Cardiac muscle cell (in vitro differentiated cells and primary cell): ENCODE data around the gene SLC13A5. TPM values are rescaled to one million over a fixed set of nuclear protein-coding genes. Genes with fewer than 3 reads are reported as not detected.
"Not testable (repeated sequence)": the region's sequence is repeated elsewhere in the genome, so short reads cannot be mapped to it uniquely, and the experiment has no call there.

ENCODE experiments used
- DNase-seq, 2 donors: peaks; one replicate each; pipeline versions ENCODE4 v3.0.0 to v3.0.0-alpha.2; 2010 to 2017; ENCODE audit warnings: low read depth in 1 of 2, low spot score in 1 of 2
- H3K27ac ChIP-seq: fragments of 200-600 bp; sonication (generic); 2 replicates; pipeline ENCODE4 v1.5.1; 2016
- H3K27me3 ChIP-seq: fragments of 200-600 bp; sonication (generic); 2 replicates; pipeline ENCODE4 v1.6.0; 2016; ENCODE audit warnings: control low read depth
- H3K36me3 ChIP-seq: fragments of 200-600 bp; sonication (generic); 2 replicates; pipeline ENCODE4 v1.5.1; 2016; ENCODE audit warnings: control low read depth
- H3K4me1 ChIP-seq: fragments of 200-600 bp; sonication (generic); 2 replicates; pipeline ENCODE4 v1.8.1; 2017; ENCODE audit warnings: low read depth, mild to moderate bottlenecking, mixed run types
- H3K4me3 ChIP-seq: fragments of 200-600 bp; sonication (generic); 2 replicates; pipeline ENCODE4 v1.5.1; 2016; ENCODE audit warnings: mild to moderate bottlenecking
- H3K9me3 ChIP-seq: fragments of 200-600 bp; sonication (generic); 2 replicates; pipeline ENCODE4 v1.5.1; 2017; ENCODE audit warnings: low read depth, mild to moderate bottlenecking, control low read depth
- CTCF ChIP-seq: IDR thresholded peaks from 2 replicates; pipeline ENCODE4 v1.5.1; 2012; ENCODE audit warnings: low read depth, mild to moderate bottlenecking, low read length
- polyA plus RNA-seq: library from polyadenylated mRNA; unstranded; fragments of >200 nt; fragmentation: Nextera tagmentation; extraction: Ambion mirVana; gene quantifications from 2 replicates; pipeline ENCODE4 v1.2.1, GENCODE V29; 2016
- total RNA-seq: library from RNA; depleted of rRNA; stranded (reverse); fragments of >200 nt; gene quantifications from 2 replicates; pipeline ENCODE4 v1.2.3, GENCODE V29; 2016

The SLC13A5 gene
- total and polyA plus RNA-seq, 2 experiments from 2014 or later, result 0.15 to 0.18 TPM

DNA sequence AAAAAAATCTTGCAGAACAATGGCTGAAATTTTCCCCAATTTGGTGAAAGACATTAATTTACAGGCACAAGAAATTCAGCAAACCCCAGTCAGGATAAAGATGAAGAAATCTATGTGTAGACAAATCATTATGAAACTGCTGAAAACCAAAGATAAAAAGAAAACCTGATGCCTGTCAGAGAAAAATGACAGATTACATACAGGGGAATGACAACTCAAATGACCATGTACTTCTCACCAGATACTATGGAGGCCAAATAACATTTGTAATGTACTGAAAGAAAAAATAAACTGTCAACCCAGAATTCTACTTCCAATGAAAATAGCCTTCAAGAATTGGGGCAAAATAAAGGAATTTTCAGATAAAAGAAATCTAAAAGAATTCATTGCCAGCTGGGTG, 35.4 kb upstream of the SLC13A5 start:
- Histone ChIP-seq H3K27ac (no peak overlapping the region), H3K36me3 (no peaks in the 10 kb centered on the region), H3K4me3 (no peak overlapping the region), H3K27me3 (no peaks in the 10 kb centered on the region), H3K9me3 (no peaks in the 10 kb centered on the region), H3K4me1 (no peaks in the 10 kb centered on the region)
- DNase-seq, result no peak
- no peak for TF ChIP-seq CTCF

- not testable (repeated sequence) for H3K9me3 ChIP-seq, DNase-seq, H3K36me3 ChIP-seq, H3K4me1 ChIP-seq, H3K4me3 ChIP-seq, H3K27me3 ChIP-seq, H3K27ac ChIP-seq
These were observed 33.5 kb upstream of the SLC13A5 start for GRCh38 chr17:6746665-6747064.

DNA sequence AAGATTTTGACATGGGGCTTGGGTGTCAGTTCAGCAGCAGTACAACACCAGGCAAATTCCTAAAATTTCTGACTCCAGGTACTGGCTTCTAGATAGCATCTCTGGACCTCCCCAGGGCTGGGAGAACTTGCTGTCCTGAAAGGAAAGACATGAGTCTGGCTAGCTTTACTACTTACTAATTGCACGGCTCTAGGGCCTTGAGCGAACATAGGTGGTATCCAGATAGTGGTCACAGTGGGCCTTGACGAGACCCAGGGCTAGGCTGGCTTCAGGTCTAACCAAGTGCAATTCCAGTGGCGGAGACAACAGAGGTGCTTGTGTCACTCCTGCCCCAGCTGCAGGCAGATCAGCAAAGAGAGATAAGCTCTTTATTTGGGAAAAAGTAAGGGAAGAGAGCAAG, 16.4 kb upstream of the SLC13A5 start:
- no peak for TF ChIP-seq CTCF
- H3K36me3 ChIP-seq, result no peaks in the 10 kb centered on the region
- H3K9me3 ChIP-seq, result no peaks in the 10 kb centered on the region
- H3K4me1 ChIP-seq, result no peaks in the 10 kb centered on the region
- H3K27ac ChIP-seq, result no peak overlapping the region
- no peaks in the 10 kb centered on the region for H3K27me3 ChIP-seq
- H3K4me3 ChIP-seq, result no peak overlapping the region
- no peak for DNase-seq

DNA sequence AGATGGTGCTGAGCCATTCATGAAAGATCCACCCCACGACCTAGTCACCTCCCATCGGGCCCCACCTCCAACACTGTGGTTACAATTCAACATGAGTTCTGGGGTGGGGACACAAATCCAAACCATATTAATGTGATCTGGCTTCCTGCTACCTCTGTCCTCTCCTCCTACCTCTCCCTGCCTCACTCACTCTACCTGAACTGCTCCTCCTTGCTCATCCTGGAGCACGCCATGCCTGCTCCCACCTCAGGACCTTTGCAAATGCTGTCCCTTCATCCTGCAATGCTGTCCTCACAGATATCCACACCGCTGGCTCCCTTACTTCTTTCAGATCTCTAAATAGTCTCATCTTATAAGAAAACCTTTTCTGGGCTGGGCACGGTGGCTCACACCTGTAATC, 10.8 kb upstream of the SLC13A5 start:
- Histone ChIP-seq H3K9me3 (no peaks in the 10 kb centered on the region), H3K27me3 (peaks cover 17% of the 10 kb centered on the region), H3K4me1 (no peaks in the 10 kb centered on the region), H3K36me3 (no peaks in the 10 kb centered on the region), H3K4me3 (no peak overlapping the region), H3K27ac (no peak overlapping the region)
- no peak for DNase-seq
- TF ChIP-seq CTCF, result no peak

GRCh38 chr17:6721744-6722143, 8.6 kb upstream of the SLC13A5 start:
- Histone ChIP-seq H3K9me3 (no peaks in the 10 kb centered on the region), H3K36me3 (no peaks in the 10 kb centered on the region), H3K4me1 (no peaks in the 10 kb centered on the region), H3K27ac (no peak overlapping the region), H3K27me3 (peaks cover 17% of the 10 kb centered on the region), H3K4me3 (no peak overlapping the region)
- TF ChIP-seq CTCF, result no peak
- DNase-seq, result no peak

DNA sequence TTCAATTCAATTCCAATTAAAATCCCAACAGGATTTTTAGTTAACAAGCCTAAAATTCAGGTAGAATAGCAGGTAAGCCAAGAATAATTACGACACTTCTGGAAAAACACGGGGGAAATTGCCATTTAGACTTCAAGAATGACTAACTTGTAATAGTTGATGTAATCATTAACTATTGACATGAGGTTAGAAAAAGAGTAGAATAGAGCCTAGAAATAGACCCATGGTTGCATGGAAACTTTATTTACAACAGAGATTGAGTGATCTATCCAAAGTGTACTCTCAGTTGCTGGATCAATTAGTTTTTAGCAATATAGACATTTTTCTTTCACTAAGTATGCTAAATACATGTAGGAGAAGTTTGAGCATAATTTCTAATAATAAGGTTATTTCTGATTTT, 3.6 kb upstream of the SLC13A5 start:
- Histone ChIP-seq H3K4me3 (no peak overlapping the region), H3K27ac (no peak overlapping the region), H3K36me3 (no peaks in the 10 kb centered on the region), H3K27me3 (peaks cover 42% of the 10 kb centered on the region), H3K4me1 (no peaks in the 10 kb centered on the region), H3K9me3 (no peaks in the 10 kb centered on the region)
- no peak for TF ChIP-seq CTCF
- DNase-seq, result no peak
